Fibroblast of skin of left biceps (primary cell): ENCODE results near the gene MAEA.

Experiments
- DNase-seq, 2 experiments: peaks; one replicate each; pipeline ENCODE4 v3.0.0-alpha.2; 2013; ENCODE audit warnings: low read depth in 2 of 2

MAEA gene

GRCh38 chr4:1379801-1380331 is 90.2 kb downstream of the MAEA start:
- DNase-seq, result no peak

- DNase-seq, result no peak
Observed at GRCh38 chr4:1380368-1381151, 90.9 kb downstream of the MAEA start.

- no peak for DNase-seq
Observed at GRCh38 chr4:1381181-1381621, 91.5 kb downstream of the MAEA start.

- no peak for DNase-seq
Observed at GRCh38 chr4:1381944-1382541, 92.4 kb downstream of the MAEA start.

- DNase-seq, result no peak
Observed at GRCh38 chr4:1382776-1383727, 93.4 kb downstream of the MAEA start.

GRCh38 chr4:1383728-1384591 is 94.3 kb downstream of the MAEA start:
- DNase-seq, result no peak

GRCh38 chr4:1384675-1385372 is 95.1 kb downstream of the MAEA start:
- DNase-seq, result no peak

- DNase-seq, result no peak
Observed at GRCh38 chr4:1385373-1386340, 96.0 kb downstream of the MAEA start.
